A673 (cell line): Measurements from ENCODE around the gene C1QB. TPM values are rescaled to one million over a fixed set of nuclear protein-coding genes. Genes with fewer than 3 reads are reported as not detected.

Experiments
- BruUV-seq: library from RNA; stranded (reverse); fragments of 400-500 nt; replicated peaks from 2 replicates; lab custom pipeline; 2021; lab: Mats Ljungman, UMichigan
- CTCF ChIA-PET: fragments of 300-600 bp; sonication (Branson Sonifier 250); formaldehyde crosslinking; loops from one replicate; lab custom pipeline; 2022; ENCODE audit warnings: antibody characterized with exemption; lab: Charles Lee
- POLR2A ChIA-PET: fragments of 300-600 bp; sonication (Branson Sonifier 250); formaldehyde crosslinking; loops from one replicate; lab custom pipeline; 2022; ENCODE audit warnings: antibody characterized with exemption; ENCODE audit not compliant: low non-redundant PET; lab: Charles Lee
- DNase-seq: peaks from one replicate; pipeline ENCODE4 v3.0.0-alpha.2; 2015; ENCODE audit warnings: low spot score
- H3K27ac ChIP-seq: fragments of 200-600 bp; sonication (generic); 2 replicates; pipeline ENCODE4 v1.5.1; 2016; ENCODE audit warnings: mixed run types, low read depth, mild to moderate bottlenecking, mixed read lengths, antibody characterized with exemption, low read length; ENCODE audit not compliant: poor library complexity, severe bottlenecking
- H3K27me3 ChIP-seq: fragments of 200-600 bp; sonication (generic); replicated peaks from 2 replicates; pipeline ENCODE4 v1.6.1; 2017; ENCODE audit warnings: mixed run types, low read depth, mild to moderate bottlenecking, mixed read lengths, antibody characterized with exemption, low read length; ENCODE audit not compliant: insufficient read depth, poor library complexity
- H3K36me3 ChIP-seq: fragments of 200-600 bp; sonication (generic); 2 replicates; pipeline ENCODE4 v1.6.1; 2016; ENCODE audit warnings: mixed run types, mild to moderate bottlenecking, mixed read lengths, antibody characterized with exemption, low read length; ENCODE audit not compliant: insufficient read depth, poor library complexity, severe bottlenecking
- H3K4me1 ChIP-seq: fragments of 200-600 bp; sonication (generic); 2 replicates; pipeline ENCODE4 v1.6.1; 2017; ENCODE audit warnings: mixed run types, mild to moderate bottlenecking, mixed read lengths, antibody characterized with exemption, low read length; ENCODE audit not compliant: insufficient read depth, poor library complexity, severe bottlenecking
- H3K4me3 ChIP-seq: fragments of 200-600 bp; sonication (generic); 2 replicates; pipeline ENCODE4 v1.5.1; 2016; ENCODE audit warnings: low read depth, mixed run types, mild to moderate bottlenecking, mixed read lengths, low read length; ENCODE audit not compliant: poor library complexity, severe bottlenecking
- H3K9me3 ChIP-seq: fragments of 200-600 bp; sonication (generic); 2 replicates; pipeline ENCODE4 v1.6.1; 2016; ENCODE audit warnings: mixed run types, low read depth, mild to moderate bottlenecking, mixed read lengths, antibody characterized with exemption, low read length; ENCODE audit not compliant: poor library complexity, severe bottlenecking
- CTCF ChIP-seq: fragments of 300-800, 200-600 bp; sonication (generic); conservative IDR thresholded peaks from 2 replicates; pipeline ENCODE4 v1.5.1; 2017; ENCODE audit warnings: low read depth, mild to moderate bottlenecking, antibody characterized with exemption, low read length, moderate library complexity, mixed read lengths
- EZH2 ChIP-seq: fragments of 200-600 bp; sonication (generic); IDR thresholded peaks from 2 replicates; pipeline ENCODE4 v1.6.1; 2017; ENCODE audit warnings: borderline replicate concordance, low read depth, mild to moderate bottlenecking, mixed read lengths, antibody characterized with exemption, low read length; ENCODE audit not compliant: poor library complexity, severe bottlenecking
- intact Hi-C: fragments of 100-400 bp; cut with micrococcal nuclease; formaldehyde crosslinking; loops from one replicate; pipeline ENCODE4 v1.10.0; 2022; ENCODE audit not compliant: unreplicated experiment
- total RNA-seq: library from RNA; stranded (reverse); gene quantifications from 2 replicates; pipeline ENCODE4 v1.2.3, GENCODE V29; 2021

Gene C1QB
- total RNA-seq, 1 experiment from 2014 or later: not detected

GRCh38 chr1:22637907-22638445 lies 15.1 kb upstream of the C1QB start:
- H3K27me3 ChIP-seq: peaks cover 38% of the 10 kb centered on the region
- no peak for TF ChIP-seq EZH2
- no peak for TF ChIP-seq CTCF
- H3K27ac ChIP-seq: no peak overlapping the region
- H3K4me1 ChIP-seq: no peaks in the 10 kb centered on the region
- ChIA-PET CTCF (no interaction called here), POLR2A (no interaction called here)
- H3K4me3 ChIP-seq: no peak overlapping the region
- no peaks in the 10 kb centered on the region for H3K36me3 ChIP-seq
- intact Hi-C loops: no loop called here
- BruUV-seq: no TSS peak
- H3K9me3 ChIP-seq: no peaks in the 10 kb centered on the region
- no peak for DNase-seq

DNA sequence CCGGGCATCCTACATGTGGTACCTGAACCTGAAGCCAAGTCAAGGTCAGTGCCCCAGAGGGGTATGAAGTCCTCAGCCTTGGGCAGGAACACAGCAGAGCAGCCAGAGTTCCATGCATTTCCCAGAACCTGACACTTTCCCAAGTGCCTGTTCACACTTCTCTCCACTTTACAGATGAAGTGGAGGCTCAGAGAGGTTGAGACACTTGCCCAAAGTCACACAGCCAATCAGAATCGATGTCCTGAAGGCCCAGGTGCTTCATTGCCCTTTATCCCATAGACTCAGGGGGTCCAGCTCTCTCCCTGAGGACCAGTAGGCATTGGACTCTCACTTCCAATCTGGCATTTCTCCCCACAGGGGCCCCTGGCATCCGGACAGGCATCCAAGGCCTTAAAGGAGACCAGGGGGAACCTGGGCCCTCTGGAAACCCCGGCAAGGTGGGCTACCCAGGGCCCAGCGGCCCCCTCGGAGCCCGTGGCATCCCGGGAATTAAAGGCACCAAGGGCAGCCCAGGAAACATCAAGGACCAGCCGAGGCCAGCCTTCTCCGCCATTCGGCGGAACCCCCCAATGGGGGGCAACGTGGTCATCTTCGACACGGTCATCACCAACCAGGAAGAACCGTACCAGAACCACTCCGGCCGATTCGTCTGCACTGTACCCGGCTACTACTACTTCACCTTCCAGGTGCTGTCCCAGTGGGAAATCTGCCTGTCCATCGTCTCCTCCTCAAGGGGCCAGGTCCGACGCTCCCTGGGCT lies 14.4 kb upstream of the C1QB start:
- TF ChIP-seq EZH2 (no peak), CTCF (no peak)
- Histone ChIP-seq H3K27me3 (peaks cover 31% of the 10 kb centered on the region), H3K4me1 (no peaks in the 10 kb centered on the region), H3K4me3 (no peak overlapping the region), H3K9me3 (no peaks in the 10 kb centered on the region), H3K27ac (no peak overlapping the region), H3K36me3 (no peaks in the 10 kb centered on the region)
- no TSS peak for BruUV-seq
- POLR2A ChIA-PET: no interaction called here
- no peak for DNase-seq
- CTCF ChIA-PET: no interaction called here
- intact Hi-C loops: no loop called here

- no peaks in the 10 kb centered on the region for H3K36me3 ChIP-seq
Measured at GRCh38 chr1:22639286-22639685, 13.8 kb upstream of the C1QB start.

More at GRCh38 chr1:22639286-22639685, 13.8 kb upstream of the C1QB start:
- no TSS peak for BruUV-seq
- no peaks in the 10 kb centered on the region for H3K9me3 ChIP-seq
- intact Hi-C loops: no loop called here
- POLR2A ChIA-PET: no interaction called here
- TF ChIP-seq CTCF (0 out of 2 replicates have a peak, but pooled peaks have one; percentile 21), EZH2 (no peak)
- H3K27ac ChIP-seq: no peak overlapping the region
- H3K4me3 ChIP-seq: no peak overlapping the region
- DNase-seq: peak; percentile 35
- no peaks in the 10 kb centered on the region for H3K4me1 ChIP-seq
- CTCF ChIA-PET: interaction anchor here (0.6 kb wide), 1 partner anchor 691 kb away, joined by 3 read pairs; no protein-coding TSS in a partner anchor
- peaks cover 25% of the 10 kb centered on the region for H3K27me3 ChIP-seq
